ENCODE data around the gene VCAN.

GRCh38 chr5:83539463-83539790 is 67.9 kb downstream of the VCAN start:
- TF ChIP-seq ZNF274 (IDR thresholded peaks at IDR 0.05; ENCODE audit: low read length) = no peak
- no peak for TF ChIP-seq ZNF274 (tag by site-specific recombination; IDR thresholded peaks at IDR 0.05; ENCODE audit: borderline replicate concordance)
- no peak for TF ChIP-seq CTCF (tag by site-specific recombination; IDR thresholded peaks at IDR 0.05)
- TF ChIP-seq INSM2 (tag by site-specific recombination; IDR thresholded peaks at IDR 0.05) = no peak
- TF ChIP-seq MYNN (tag by site-specific recombination; IDR thresholded peaks at IDR 0.05; ENCODE audit: borderline replicate concordance) = no peak
- no peak for TF ChIP-seq ZNF639 (tag by site-specific recombination; IDR thresholded peaks at IDR 0.05)
- TF ChIP-seq ZNF561 (tag by site-specific recombination; IDR thresholded peaks at IDR 0.05; ENCODE audit: borderline replicate concordance) = no peak
- TF ChIP-seq KLF7 (tag by site-specific recombination; IDR thresholded peaks at IDR 0.05; ENCODE audit: borderline replicate concordance) = no peak
- no peak for TF ChIP-seq TCF7L2 (IDR thresholded peaks at IDR 0.05; ENCODE audit: borderline replicate concordance, low read depth, low read length)
- no peak for TF ChIP-seq ZNF837 (tag by site-specific recombination; IDR thresholded peaks at IDR 0.05)
- TF ChIP-seq TSHZ1 (tag by site-specific recombination; IDR thresholded peaks at IDR 0.05; ENCODE audit: borderline replicate concordance) = no peak
- TF ChIP-seq ZNF423 (tag by site-specific recombination; IDR thresholded peaks at IDR 0.05) = no peak
- no peak for TF ChIP-seq YY1 (tag by site-specific recombination; IDR thresholded peaks at IDR 0.05)

All from HEK293 (cell line).